ENCODE data around the gene SCAMP5. TPM values are rescaled to one million over a fixed set of nuclear protein-coding genes. Genes with fewer than 3 reads are reported as not detected.

Gene SCAMP5
- total RNA-seq, 4 donors from 2014 or later = 1.5 to 14.1 (median 8.8) TPM

DNA sequence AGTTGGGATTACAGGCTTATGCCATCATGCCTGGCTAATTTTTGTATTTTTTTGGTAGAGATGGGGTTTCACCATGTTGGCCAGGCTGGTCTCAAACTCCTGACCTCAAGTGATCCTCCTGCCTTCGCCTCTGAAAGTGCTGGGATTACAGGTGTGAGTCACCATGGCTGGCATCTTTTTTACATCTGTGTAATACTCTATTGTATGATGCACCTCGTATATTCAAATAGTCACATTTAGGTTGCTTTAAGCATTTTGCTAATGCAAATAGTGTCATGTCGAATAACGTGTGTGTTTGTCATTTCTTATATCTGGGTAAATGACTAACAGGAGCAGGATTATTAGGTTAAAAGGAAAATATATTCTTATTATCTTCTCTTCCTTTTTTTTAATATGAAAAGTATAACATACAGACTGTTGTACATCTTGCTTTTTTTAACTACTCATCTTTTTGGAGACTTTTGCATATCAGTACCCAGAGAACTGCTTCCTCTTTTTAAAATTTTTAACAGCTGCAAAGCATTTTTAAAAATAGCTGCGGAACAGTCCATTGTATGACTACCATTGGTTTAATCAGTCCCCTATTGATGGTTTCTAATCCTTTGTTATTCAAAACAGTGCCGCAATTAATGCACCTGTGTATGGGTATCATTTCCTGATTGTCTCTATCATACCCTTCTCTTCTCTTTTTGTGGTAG lies 13.4 kb downstream of the SCAMP5 start:
- Histone ChIP-seq H3K27ac (no peak overlapping the region), H3K4me3 (no peak overlapping the region), H3K36me3 (peaks cover 0 to 16% (median 0%) of the 10 kb centered on the region in 3 donors), H3K9me3 (no peaks in the 10 kb centered on the region), H3K4me1 (no peaks in the 10 kb centered on the region), H3K27me3 (no peaks in the 10 kb centered on the region)
- no peak for DNase-seq (ENCODE audit: low spot score in 2 of 2)
- WGBS, 2 donors = 77 to 85% methylated on average over 6 of the region's 6 CpGs
- TF ChIP-seq, protein P1, sequence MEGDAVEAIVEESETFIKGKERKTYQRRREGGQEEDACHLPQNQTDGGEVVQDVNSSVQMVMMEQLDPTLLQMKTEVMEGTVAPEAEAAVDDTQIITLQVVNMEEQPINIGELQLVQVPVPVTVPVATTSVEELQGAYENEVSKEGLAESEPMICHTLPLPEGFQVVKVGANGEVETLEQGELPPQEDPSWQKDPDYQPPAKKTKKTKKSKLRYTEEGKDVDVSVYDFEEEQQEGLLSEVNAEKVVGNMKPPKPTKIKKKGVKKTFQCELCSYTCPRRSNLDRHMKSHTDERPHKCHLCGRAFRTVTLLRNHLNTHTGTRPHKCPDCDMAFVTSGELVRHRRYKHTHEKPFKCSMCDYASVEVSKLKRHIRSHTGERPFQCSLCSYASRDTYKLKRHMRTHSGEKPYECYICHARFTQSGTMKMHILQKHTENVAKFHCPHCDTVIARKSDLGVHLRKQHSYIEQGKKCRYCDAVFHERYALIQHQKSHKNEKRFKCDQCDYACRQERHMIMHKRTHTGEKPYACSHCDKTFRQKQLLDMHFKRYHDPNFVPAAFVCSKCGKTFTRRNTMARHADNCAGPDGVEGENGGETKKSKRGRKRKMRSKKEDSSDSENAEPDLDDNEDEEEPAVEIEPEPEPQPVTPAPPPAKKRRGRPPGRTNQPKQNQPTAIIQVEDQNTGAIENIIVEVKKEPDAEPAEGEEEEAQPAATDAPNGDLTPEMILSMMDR (IDR thresholded peaks at IDR 0.05) = no peak
- TF ChIP-seq POLR2A (IDR thresholded peaks at IDR 0.05) = no peak
- no peak for TF ChIP-seq EP300 (IDR thresholded peaks at IDR 0.05)

DNA sequence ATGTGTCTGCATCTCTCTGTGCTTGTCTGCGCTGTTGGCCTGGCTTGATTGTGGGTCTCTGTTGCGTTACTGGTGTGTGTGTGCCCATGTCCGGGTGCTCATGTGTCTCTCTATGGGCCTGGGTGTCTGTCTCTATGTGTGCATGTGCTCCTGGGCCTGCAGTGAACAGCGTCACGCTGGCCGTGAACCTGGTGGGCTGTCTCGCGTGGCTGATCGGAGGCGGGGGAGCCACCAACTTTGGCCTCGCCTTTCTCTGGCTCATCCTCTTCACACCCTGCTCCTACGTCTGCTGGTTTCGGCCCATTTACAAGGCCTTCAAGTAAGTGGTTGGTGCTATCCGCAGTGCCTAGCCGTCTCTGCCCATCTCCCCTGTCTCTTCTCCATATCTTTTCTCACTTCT lies 21.1 kb downstream of the SCAMP5 start:
- H3K9me3 ChIP-seq = no peaks in the 10 kb centered on the region
- H3K27ac ChIP-seq = no peak overlapping the region
- TF ChIP-seq, protein P1 (IDR thresholded peaks at IDR 0.05) = no peak
- no peak for TF ChIP-seq EP300 (IDR thresholded peaks at IDR 0.05)
- TF ChIP-seq POLR2A (IDR thresholded peaks at IDR 0.05) = no peak
- H3K4me3 ChIP-seq = no peak overlapping the region
- peaks cover 0 to 42% (median 0%) of the 10 kb centered on the region in 3 donors for H3K36me3 ChIP-seq
- DNase-seq (ENCODE audit: low spot score in 2 of 2) = no peak
- H3K4me1 ChIP-seq = no peaks in the 10 kb centered on the region
- H3K27me3 ChIP-seq = no peaks in the 10 kb centered on the region
- 93 to 95% methylated on average over 15 of the region's 15 CpGs for WGBS, 2 donors

DNA sequence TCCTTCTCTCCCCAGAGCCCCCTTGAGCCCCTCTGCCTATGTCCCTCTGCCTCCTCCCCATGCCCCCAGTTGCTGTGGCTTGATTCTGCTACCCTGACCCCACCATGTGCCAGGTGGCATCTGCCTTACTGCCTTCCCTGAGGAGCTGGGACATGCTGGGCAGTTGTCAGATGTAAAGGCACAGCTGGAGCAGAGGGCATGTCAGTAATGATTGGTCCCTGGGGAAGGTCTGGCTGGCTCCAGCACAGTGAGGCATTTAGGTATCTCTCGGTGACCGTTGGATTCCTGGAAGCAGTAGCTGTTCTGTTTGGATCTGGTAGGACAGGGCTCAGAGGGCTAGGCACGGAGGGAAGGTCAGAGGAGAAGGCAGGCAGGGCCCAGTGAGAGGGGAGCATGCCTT lies 24.6 kb downstream of the SCAMP5 start:
- Histone ChIP-seq H3K9me3 (no peaks in the 10 kb centered on the region), H3K27ac (no peak overlapping the region), H3K4me3 (no peak overlapping the region), H3K36me3 (peaks cover 0 to 30% (median 0%) of the 10 kb centered on the region in 3 donors), H3K27me3 (no peaks in the 10 kb centered on the region), H3K4me1 (peaks cover 0 to 12% (median 9%) of the 10 kb centered on the region in 4 donors)
- 88 to 89% methylated on average over 3 of the region's 3 CpGs for WGBS, 2 donors
- DNase-seq (ENCODE audit: low spot score in 2 of 2) = no peak
- TF ChIP-seq POLR2A (IDR thresholded peaks at IDR 0.05) = no peak
- TF ChIP-seq, protein P1 (IDR thresholded peaks at IDR 0.05) = no peak
- TF ChIP-seq EP300 (IDR thresholded peaks at IDR 0.05) = no peak

DNA sequence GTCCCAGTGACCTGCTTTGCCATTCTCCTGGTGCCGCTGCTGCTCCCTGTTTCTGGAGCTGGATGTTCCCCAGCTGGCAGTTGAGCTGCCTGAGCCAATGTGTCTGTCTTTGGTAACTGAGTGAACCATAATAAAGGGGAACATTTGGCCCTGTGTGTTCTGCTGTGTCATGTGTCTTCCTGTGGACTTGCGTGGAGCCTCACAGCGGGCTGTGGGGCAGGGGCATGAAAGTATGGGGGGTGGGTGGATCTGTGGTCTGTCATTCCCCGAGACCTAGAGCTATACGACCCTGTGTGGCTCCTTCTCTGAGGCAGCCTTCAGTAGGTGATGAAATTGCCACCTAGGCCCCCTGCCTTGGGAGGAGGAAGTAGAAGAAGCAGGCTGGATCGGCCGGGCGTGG lies 26.0 kb downstream of the SCAMP5 start:
- H3K4me3 ChIP-seq = no peak overlapping the region
- 81 to 89% methylated on average over 8 of the region's 8 CpGs for WGBS, 2 donors
- peaks cover 0 to 27% (median 0%) of the 10 kb centered on the region in 3 donors for H3K36me3 ChIP-seq
- H3K4me1 ChIP-seq = peaks cover 0 to 19% (median 10%) of the 10 kb centered on the region in 4 donors
- no peaks in the 10 kb centered on the region for H3K9me3 ChIP-seq
- no peaks in the 10 kb centered on the region for H3K27me3 ChIP-seq
- TF ChIP-seq POLR2A (IDR thresholded peaks at IDR 0.05) (no peak), EP300 (IDR thresholded peaks at IDR 0.05) (no peak)
- TF ChIP-seq, protein P1 (IDR thresholded peaks at IDR 0.05) = no peak
- DNase-seq (ENCODE audit: low spot score in 2 of 2) = no peak
- H3K27ac ChIP-seq = no peak overlapping the region

DNA sequence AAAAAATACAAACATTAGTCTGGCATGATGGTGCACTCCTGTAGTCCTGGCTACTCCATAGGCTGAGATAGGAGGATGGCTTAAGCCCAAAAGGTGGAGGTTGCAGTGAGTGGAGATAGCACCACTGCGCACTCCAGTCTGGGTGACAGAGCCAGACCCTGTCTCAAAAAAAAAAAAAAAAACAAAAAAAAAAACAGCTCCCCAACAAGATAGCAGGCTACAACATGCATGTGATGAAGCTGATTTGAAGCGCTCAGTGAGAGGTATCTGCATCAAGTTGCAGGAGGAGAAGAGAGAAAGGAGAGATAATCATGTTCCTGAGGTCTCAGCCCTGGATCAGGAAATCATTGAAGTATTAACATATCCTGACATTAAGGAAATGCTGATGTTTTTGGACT lies 27.4 kb downstream of the SCAMP5 start:
- WGBS, 2 donors = 97 to 100% methylated on average over 2 of the region's 2 CpGs
- DNase-seq (ENCODE audit: low spot score in 2 of 2) = no peak
- H3K27ac ChIP-seq = no peak overlapping the region

More for the DNA sequence above, 27.4 kb downstream of the SCAMP5 start:
- Histone ChIP-seq H3K4me3 (no peak overlapping the region), H3K9me3 (no peaks in the 10 kb centered on the region), H3K27me3 (no peaks in the 10 kb centered on the region), H3K4me1 (peaks cover 0 to 19% (median 10%) of the 10 kb centered on the region in 4 donors), H3K36me3 (peaks cover 0 to 25% (median 0%) of the 10 kb centered on the region in 3 donors)
- TF ChIP-seq EP300 (IDR thresholded peaks at IDR 0.05) (no peak), POLR2A (IDR thresholded peaks at IDR 0.05) (no peak)
- TF ChIP-seq, protein P1 (IDR thresholded peaks at IDR 0.05) = no peak

Data from tibial nerve (tissue), 4 donors.